Caco-2 (cell line): ENCODE data around the gene IBA57. TPM values are rescaled to one million over a fixed set of nuclear protein-coding genes. Genes with fewer than 3 reads are reported as not detected.

Experiments
- BruUV-seq: library from RNA; stranded (reverse); fragments of 400-500 nt; replicated peaks from 2 replicates; lab custom pipeline; 2021; lab: Mats Ljungman, UMichigan
- CTCF ChIA-PET: fragments of 300-600 bp; sonication (Branson Sonifier 250); formaldehyde crosslinking; loops from one replicate; lab custom pipeline; 2022; ENCODE audit warnings: antibody characterized with exemption; lab: Charles Lee
- POLR2A ChIA-PET: fragments of 300-600 bp; sonication (Branson Sonifier 250); formaldehyde crosslinking; loops from one replicate; lab custom pipeline; 2022; ENCODE audit warnings: antibody characterized with exemption; lab: Charles Lee
- DNase-seq, 2 experiments: peaks; one replicate each; pipeline versions ENCODE4 v3.0.0 to v3.0.0-alpha.2; 2020 to 2022
- H3K27me3 ChIP-seq: replicated peaks from 2 replicates; pipeline ENCODE4 v1.6.0; 2011; ENCODE audit warnings: low read length; ENCODE audit not compliant: control insufficient read depth, insufficient read depth
- H3K36me3 ChIP-seq: 2 replicates; pipeline ENCODE4 v1.5.1; 2011; ENCODE audit warnings: low read length; ENCODE audit not compliant: control insufficient read depth, insufficient read depth
- H3K4me1 ChIP-seq: fragments of 250-450 bp; sonication (Bioruptor Pico); 2 replicates; pipeline ENCODE4 v1.5.1; 2020; ENCODE audit warnings: mild to moderate bottlenecking
- H3K4me3 ChIP-seq: 2 replicates; pipeline ENCODE4 v1.5.1; 2011; ENCODE audit warnings: low read depth, mild to moderate bottlenecking, control low read depth, low read length
- H3K9me3 ChIP-seq: fragments of 250-450 bp; sonication (Bioruptor Pico); 2 replicates; pipeline ENCODE4 v1.5.1; 2020; ENCODE audit warnings: mild to moderate bottlenecking, moderate library complexity
- H3K27ac Mint-ChIP-seq: one replicate; pipeline ENCODE4 v1.8.0; 2022; ENCODE audit warnings: mixed read lengths; ENCODE audit not compliant: unreplicated experiment
- H3K27me3 Mint-ChIP-seq: one replicate; pipeline ENCODE4 v1.8.0; 2022; ENCODE audit warnings: mixed read lengths; ENCODE audit not compliant: insufficient read depth, unreplicated experiment
- H3K36me3 Mint-ChIP-seq: one replicate; pipeline ENCODE4 v1.8.0; 2022; ENCODE audit warnings: mild to moderate bottlenecking, mixed read lengths; ENCODE audit not compliant: insufficient read depth, unreplicated experiment
- H3K4me1 Mint-ChIP-seq: one replicate; pipeline ENCODE4 v1.8.0; 2022; ENCODE audit warnings: low read depth, mixed read lengths; ENCODE audit not compliant: unreplicated experiment
- H3K4me3 Mint-ChIP-seq: one replicate; pipeline ENCODE4 v1.8.0; 2022; ENCODE audit warnings: mild to moderate bottlenecking, moderate library complexity, mixed read lengths; ENCODE audit not compliant: unreplicated experiment
- H3K9me3 Mint-ChIP-seq: one replicate; pipeline ENCODE4 v1.8.0; 2022; ENCODE audit warnings: mixed read lengths; ENCODE audit not compliant: unreplicated experiment
- CTCF ChIP-seq, 2 experiments: fragments of 200-600 bp in 1 of 2; IDR thresholded peaks; 1 replicate in 1 of 2; 2 replicates in 1 of 2; pipeline versions ENCODE4 v1.5.1 to v1.8.0; 2011 to 2022; ENCODE audit warnings: antibody characterized with exemption in 1 of 2, control low read depth in 1 of 2, inconsistent platforms in 1 of 2, low read depth in 1 of 2, low read length in 1 of 2, mild to moderate bottlenecking in 1 of 2, moderate library complexity in 1 of 2; ENCODE audit not compliant: insufficient read depth in 1 of 2, severe bottlenecking in 1 of 2, unreplicated experiment in 1 of 2
- intact Hi-C: fragments of 100-400 bp; cut with micrococcal nuclease; formaldehyde crosslinking; loops from one replicate; pipeline ENCODE4 v1.10.0; 2022; ENCODE audit not compliant: unreplicated experiment
- total RNA-seq: library from RNA; stranded (reverse); gene quantifications from 2 replicates; pipeline ENCODE4 v1.2.3, GENCODE V29; 2022

Gene IBA57
- total RNA-seq, 1 experiment from 2014 or later = 15.4 TPM

DNA sequence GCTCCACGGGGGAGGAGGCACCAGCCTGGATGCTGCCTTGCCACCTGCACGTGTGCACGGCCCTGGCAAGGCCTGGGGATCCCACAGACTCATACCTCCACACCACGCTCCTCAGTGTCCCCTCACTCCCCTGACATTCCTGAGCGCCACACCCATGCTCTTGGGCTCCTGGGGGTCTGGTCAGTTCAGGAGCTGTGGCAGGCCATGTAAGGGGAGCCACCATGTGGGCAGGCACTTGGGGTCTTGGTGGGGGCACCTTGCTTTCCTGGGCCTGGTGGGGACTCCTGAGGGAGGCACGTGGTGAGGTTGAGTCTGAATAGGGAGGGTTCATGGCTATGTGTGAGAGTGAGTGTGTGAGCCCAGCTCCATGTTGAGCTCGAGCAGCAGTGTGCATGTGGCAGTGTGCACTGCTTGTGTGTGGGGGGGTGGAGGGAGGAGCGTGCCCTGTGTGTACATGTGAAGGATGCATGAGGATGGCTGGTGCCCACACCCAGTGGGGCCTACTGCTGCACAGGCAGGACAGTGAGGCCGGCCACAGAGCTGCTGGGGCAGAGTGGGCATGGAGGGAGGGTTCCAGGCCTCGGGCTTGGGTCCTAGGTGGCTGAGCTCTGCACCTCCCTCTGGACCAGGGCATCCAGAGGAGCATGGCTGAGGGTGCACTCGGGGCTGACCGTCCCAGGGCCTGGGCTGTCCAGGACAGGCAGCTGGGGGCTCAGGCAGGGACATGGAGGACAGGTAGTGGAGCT lies 14.3 kb upstream of the IBA57 start:
- Histone ChIP-seq H3K4me1 (peaks cover 6% of the 10 kb centered on the region; the same call in 1 of the 2 replicates), H3K27me3 (no peaks in the 10 kb centered on the region), H3K9me3 (no peaks in the 10 kb centered on the region), H3K36me3 (peaks cover 2% of the 10 kb centered on the region; the same call in 1 of the 2 replicates), H3K4me3 (no peak overlapping the region)
- TF ChIP-seq CTCF (IDR thresholded peaks at IDR 0.05; ENCODE audit: insufficient read depth in 1 of 2, low read depth in 1 of 2, low read length in 1 of 2, severe bottlenecking in 1 of 2, unreplicated experiment in 1 of 2) = no peak
- DNase-seq = peak in 1 of 2 experiments; percentile 33
- H3K9me3 Mint-ChIP-seq = no peaks in the 10 kb centered on the region
- peaks cover 7% of the 10 kb centered on the region for H3K36me3 Mint-ChIP-seq
- H3K4me3 Mint-ChIP-seq = no peak overlapping the region
- no peaks in the 10 kb centered on the region for H3K4me1 Mint-ChIP-seq
- H3K27me3 Mint-ChIP-seq = no peaks in the 10 kb centered on the region
- ChIA-PET POLR2A (interaction anchor here (0.7 kb wide), 1 partner anchor 11 kb away, joined by 3 read pairs; no protein-coding TSS in a partner anchor), CTCF (no interaction called here)
- no peak overlapping the region for H3K27ac Mint-ChIP-seq
- BruUV-seq = no TSS peak
- intact Hi-C loops = no loop called here

GRCh38 chr1:228152097-228152917 lies 13.3 kb upstream of the IBA57 start:
- no peak overlapping the region for H3K4me3 Mint-ChIP-seq
- H3K36me3 ChIP-seq = no peaks in the 10 kb centered on the region
- no peak overlapping the region for H3K27ac Mint-ChIP-seq
- H3K36me3 Mint-ChIP-seq = peaks cover 7% of the 10 kb centered on the region
- no peaks in the 10 kb centered on the region for H3K4me1 Mint-ChIP-seq
- intact Hi-C loops = no loop called here
- ChIA-PET CTCF (interaction anchor here (0.6 to 0.7 kb wide), 2 partner anchors 100 to 153 kb away, joined by 4 to 6 read pairs; no protein-coding TSS in a partner anchor), POLR2A (no interaction called here)
- H3K9me3 Mint-ChIP-seq = no peaks in the 10 kb centered on the region
- TF ChIP-seq CTCF (IDR thresholded peaks at IDR 0.05; ENCODE audit: insufficient read depth in 1 of 2, low read depth in 1 of 2, low read length in 1 of 2, severe bottlenecking in 1 of 2, unreplicated experiment in 1 of 2) = no peak
- peaks cover 6% of the 10 kb centered on the region; the same call in 1 of the 2 replicates for H3K4me1 ChIP-seq
- no peak overlapping the region for H3K4me3 ChIP-seq
- no TSS peak for BruUV-seq
- no peaks in the 10 kb centered on the region for H3K27me3 ChIP-seq
- no peaks in the 10 kb centered on the region for H3K9me3 ChIP-seq
- no peak for DNase-seq
- no peaks in the 10 kb centered on the region for H3K27me3 Mint-ChIP-seq

DNA sequence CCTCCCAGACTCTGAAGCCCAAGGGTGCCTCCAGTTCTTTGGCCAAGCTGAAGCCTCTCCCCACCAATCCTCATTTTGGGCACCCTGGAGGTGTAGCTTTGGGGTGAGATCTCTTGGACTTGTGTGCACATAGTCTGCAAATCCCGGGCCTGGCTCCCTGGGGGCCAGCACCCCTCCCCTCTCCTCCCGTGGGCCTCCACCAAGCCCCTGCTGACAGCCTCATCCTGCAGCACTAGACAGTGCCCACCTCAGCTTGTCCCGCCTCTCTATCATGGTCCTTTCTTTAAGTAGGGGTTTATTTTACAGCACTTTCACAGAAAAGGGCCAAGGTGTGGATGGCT lies 12.7 kb upstream of the IBA57 start:
- H3K4me1 ChIP-seq = peaks cover 6% of the 10 kb centered on the region; the same call in 1 of the 2 replicates
- H3K27me3 ChIP-seq = no peaks in the 10 kb centered on the region
- no TSS peak for BruUV-seq
- Mint-ChIP-seq H3K36me3 (peaks cover 7% of the 10 kb centered on the region), H3K27me3 (no peaks in the 10 kb centered on the region), H3K4me3 (no peak overlapping the region), H3K4me1 (no peaks in the 10 kb centered on the region), H3K27ac (no peak overlapping the region), H3K9me3 (no peaks in the 10 kb centered on the region)
- intact Hi-C loops = no loop called here
- no peak for DNase-seq
- ChIA-PET CTCF (interaction anchor here (0.6 to 0.7 kb wide), 2 partner anchors 100 to 154 kb away, joined by 4 to 6 read pairs; no protein-coding TSS in a partner anchor), POLR2A (no interaction called here)
- TF ChIP-seq CTCF (IDR thresholded peaks at IDR 0.05; ENCODE audit: insufficient read depth in 1 of 2, low read depth in 1 of 2, low read length in 1 of 2, severe bottlenecking in 1 of 2, unreplicated experiment in 1 of 2) = no peak
- no peaks in the 10 kb centered on the region for H3K36me3 ChIP-seq
- no peaks in the 10 kb centered on the region for H3K9me3 ChIP-seq
- no peak overlapping the region for H3K4me3 ChIP-seq
